Hematopoietic multipotent progenitor cell treated with erythropoietin and hydrocortisone succinate and interleukin-3 and kit ligand, for 8 days (in vitro differentiated cells): Measurements from ENCODE around the gene PRIMPOL.
A peak's percentile ranks its signal among the peaks of the same experiment; 100 is the strongest.
"Not testable (repeated sequence)": the region's sequence is repeated elsewhere in the genome, so short reads cannot be mapped to it uniquely, and the experiment has no call there.

Source experiments
- DNase-seq: peaks from one replicate; pipeline ENCODE4 v3.0.0-alpha.2; 2015

PRIMPOL gene

DNA sequence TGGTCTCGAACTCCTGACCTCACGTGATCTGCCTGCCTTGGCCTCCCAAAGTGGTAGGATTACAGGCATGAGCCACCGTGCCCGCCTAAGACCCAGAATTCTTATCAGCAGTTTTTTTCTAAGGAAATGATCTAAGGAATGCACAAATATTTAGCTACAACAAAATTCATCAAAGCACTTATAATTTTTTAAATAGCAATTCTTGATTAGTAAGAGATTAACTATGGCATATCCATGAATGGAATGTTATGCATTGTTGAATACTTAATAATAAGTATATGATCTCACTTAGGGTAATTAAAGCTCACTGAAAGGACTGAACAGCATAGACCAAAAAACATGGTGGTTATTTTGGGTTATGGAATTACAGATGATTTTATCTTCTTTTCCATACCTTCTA, 66.0 kb downstream of the PRIMPOL start:
- no peak for DNase-seq

DNA sequence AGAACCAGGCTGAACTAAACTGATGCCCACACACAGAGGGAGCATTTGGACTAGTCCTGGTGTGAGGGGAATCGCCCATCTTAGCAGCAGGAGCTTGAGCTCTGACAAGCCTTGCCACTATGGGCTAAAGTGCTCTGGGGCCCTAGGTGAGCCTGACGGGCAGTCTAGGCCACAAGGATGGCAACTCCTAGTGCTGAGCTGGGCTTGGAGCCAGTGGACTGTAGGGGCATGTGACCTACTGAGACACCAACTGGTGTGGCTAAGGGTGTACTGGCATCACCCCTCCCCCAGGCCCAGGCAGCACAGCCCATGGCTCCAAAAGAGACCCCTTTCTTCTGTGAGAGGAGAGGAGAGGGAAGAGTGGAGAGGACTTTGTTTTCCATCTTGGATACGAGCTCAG, 69.9 kb downstream of the PRIMPOL start:
- no peak for DNase-seq

DNA sequence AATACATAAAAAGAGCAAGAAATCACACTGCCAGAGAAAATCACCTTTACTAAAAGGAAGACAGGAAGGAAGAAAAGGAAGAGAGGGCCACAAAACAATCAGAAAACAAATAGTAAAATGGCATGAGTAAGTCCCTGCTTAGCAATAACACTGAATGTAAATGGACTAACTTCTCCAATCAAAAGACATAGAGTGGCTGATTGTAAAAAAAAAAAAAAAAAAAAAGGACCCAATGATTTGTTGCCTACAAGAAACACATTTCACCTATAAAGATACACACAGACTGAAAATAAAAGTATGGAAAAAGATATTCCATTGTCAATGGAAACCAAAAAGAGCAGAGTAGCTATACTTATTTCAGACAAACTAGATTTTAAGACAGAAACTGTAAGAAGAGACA, 71.7 kb downstream of the PRIMPOL start:
- DNase-seq, result no peak

DNA sequence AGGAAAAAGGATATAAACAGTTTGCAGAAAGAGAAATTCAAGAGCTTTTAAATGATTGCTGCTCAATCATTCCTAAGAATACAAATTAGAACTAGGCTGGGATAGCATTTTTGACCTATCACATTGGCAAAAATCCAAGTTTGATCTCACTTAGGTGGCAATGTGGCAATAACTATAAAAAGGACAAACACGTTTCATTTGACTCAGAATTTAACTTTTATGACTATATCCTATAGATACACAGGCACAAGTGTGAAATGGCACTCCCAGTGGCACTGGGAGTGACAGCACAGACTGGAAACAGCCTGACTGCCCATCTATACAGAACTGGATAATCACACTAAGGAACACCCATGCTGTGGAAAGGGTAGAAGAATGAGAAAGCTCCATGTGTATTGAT, 73.3 kb downstream of the PRIMPOL start:
- DNase-seq, result peak; percentile 67

DNA sequence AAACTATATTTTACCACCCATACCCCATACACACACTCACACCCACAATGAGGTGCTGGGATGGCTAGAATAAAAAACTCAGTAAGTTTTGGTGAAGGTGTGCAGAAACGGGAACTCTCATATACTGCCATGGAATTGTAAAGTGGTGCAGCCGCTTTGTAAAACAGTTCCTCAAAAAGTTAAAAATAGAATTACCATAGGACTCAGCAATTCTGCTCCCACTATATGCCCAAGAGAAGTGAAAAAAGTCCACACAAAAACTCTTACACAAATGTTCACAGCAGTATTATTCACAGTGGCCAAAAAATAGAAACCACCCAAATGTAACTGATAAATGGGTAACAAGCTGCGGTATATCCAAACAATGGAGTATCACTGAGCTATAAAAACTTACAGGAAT, 77.9 kb downstream of the PRIMPOL start:
- no peak for DNase-seq

DNA sequence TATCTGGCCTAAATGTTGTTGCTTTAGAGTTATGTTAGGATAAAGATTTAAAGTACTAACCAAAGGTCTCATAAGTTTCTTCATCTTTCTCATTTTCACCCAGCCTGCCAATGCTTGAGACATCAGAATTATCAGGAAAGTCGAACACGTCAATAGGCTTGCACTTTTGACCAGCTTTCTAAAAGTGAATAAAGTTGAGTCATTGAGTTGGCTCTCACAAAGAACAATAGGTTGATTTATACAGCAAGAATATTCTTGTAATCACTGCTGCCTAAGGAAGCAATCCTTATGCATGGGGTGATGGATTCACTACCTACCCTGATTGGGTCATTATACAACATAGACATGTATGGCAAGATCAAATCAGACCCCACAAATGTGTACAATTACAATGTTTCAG, 79.3 kb downstream of the PRIMPOL start:
- no peak for DNase-seq

DNA sequence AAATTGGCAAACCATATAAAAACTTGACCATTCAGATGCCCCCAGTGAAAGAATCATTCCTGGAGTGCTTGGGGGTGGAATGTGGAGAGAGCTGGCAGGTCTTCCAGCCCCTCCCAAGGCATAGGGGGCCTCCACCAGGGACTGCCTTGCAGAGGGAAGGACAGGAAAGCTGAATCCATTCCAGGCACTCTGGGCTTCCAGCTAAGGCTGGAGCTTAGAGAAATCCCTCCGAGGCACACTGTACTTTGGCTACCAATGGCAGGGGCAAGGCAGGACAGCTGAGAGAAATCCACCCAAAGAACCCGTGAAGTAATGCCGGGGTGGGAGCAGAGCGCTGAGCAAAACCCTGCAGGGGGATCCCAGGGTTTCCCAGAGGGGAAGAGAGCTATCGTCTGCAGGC, 80.4 kb downstream of the PRIMPOL start:
- DNase-seq, result no peak

DNA sequence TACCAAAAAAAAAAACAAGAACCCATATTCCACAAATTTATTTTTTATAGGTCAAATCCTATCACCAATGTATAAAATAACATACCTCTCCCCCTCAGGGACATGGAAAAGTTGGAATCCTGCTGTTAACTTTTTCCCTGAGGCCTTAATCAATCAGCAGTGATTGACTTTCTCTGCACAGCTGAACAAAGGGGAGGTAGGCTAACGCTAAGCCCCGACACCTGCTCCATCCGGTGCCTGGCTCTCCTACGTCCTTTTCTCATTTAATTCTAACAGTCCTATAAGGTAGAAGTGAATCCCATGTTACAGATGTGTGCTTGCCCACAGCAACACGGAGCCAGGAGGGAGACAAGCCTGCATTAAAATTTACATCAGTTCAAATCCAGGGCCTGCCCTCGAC, 81.5 kb downstream of the PRIMPOL start:
- no peak for DNase-seq

DNA sequence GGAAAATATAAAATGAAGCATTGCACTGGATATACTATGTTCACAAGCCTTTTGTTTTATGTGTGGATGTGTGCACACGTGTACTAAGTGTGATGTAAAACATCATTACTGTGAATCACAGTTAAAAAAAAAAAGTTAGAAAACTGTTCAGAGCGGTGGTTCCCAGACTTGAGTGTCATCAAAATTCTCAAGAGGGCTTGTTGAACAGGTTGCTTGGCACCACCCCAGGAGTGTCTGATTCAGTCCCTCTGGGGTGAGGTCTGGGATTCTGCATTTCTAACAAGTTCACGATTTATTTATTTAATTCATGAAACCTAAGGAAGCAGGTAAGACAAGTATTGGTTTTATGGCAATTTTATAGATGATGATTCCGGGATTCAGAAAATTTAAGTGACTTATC, 82.6 kb downstream of the PRIMPOL start:
- DNase-seq, result peak; percentile 25

DNA sequence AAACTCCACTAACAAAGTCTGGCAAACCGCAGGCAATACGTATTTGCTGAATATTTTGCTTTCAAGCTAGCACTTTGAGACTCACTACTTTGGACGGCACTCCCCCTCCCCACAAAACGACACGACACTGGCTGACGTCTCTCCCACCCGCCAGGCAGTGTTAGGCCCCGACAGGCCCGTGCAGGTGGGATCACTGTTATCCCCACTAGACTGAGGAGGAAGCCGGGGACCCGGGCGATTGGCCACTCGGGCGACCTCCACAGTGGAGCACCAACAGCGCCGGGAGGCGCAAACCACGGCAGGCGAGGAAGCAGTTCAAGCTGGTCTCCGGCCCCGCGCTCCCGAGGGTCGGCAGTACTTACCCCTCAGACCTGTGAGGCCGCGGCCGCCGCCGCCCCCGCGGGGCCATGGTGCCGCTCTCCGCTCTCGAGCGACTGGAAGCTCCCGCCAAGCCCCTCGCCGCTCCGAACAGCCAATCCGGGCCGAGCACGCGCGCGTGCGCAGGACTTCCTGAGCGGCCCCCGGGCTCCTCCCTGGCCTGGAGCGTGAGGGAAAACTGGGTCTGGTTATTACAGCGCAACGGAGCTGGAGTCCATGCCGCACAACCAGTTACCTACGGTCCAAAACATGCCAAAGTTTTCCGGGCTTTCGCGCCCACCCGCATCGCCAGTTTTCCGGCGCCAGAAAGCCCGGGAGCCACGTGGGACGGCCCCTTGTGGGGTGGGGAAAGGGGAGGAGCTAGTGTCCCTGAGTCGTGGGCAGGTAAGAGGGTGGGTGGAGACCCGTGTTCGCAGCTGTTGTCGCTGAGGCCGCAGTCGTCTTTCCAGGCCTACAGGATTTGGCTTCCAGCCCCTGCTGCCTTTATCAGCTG, 84.4 kb downstream of the PRIMPOL start, which contains the start of gene CENPU:
Gene CENPU (minus strand): TSS at position 443 of the 871 bp plus-strand sequence. CDS start 34 bp downstream, at position 409.
- DNase-seq, result peak; percentile 99

DNA sequence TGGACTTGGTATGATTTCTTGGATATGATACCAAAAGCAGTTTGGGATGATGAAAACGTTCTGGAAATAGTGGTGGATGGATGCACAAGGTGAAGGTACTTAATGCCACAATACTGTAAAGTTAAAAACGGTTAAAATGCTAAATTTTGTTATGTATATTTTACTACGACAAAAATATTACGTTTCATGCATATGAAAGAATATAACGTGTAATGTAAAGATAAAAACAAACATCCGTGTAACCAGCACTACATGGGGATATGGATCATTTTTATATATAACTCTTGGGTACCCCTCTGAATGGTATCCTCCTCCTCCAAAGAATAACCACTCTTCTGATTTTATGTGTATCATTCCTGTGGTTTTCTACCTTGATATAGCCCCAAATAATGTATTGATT, 85.2 kb downstream of the PRIMPOL start:
- DNase-seq, result no peak

DNA sequence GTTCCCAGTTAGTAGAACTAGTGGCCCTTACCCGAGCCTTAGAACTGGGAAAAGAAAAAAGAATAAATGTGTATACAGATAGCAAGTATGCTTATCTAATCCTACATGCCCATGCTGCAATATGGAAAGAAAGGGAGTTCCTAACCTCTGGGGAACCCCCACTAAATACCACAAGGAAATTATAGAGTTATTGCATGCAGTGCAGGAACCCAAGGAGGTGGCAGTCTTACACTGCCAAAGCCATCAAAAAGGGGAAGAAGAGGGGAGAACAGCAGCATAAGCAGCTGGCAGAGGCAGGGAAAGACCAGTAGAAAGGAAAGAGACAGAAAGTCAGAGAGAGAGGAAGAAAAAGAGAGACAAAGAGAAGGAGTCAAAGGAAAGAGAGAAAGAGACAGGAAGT, 90.0 kb downstream of the PRIMPOL start:
- peak; percentile 85 for DNase-seq

DNA sequence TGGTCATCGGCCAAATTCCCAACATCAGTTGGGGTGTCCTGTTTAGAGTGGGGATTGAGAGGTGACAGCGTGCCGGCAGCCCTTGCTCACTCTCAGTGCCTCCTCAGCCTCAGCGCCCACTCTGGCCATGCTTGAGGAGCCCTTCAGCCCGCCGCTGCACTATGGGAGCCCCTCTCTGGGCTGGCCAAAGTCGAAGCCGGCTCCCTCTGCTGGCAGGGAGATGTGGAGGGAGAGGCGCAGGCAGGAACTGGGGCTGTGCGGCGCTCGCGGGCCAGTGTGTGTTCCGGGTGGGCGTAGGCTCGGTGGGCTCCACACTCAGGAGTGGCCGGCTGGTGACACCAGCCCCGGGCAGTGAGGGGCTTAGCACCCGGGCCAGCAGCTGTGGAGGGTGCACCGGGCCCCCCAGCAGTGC, 91.4 kb downstream of the PRIMPOL start:
- DNase-seq, result no peak

DNA sequence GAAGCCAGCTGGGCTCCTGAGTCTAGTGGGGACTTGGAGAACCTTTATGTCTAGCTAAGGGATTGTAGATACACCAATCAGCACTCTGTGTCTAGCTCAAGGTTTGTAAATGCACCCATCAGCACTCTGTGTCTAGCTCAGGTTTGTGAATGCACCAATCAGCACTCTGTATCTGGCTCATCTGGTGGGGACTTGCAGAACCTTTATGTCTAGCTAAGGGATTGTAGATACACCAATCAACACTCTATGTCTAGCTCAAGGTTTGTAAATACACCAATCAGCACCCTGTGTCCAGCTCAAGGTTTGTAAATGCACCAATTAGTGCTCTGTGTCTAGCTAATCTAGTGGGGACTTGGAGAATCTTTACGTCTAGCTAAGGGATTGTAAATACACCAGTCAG, 92.1 kb downstream of the PRIMPOL start:
- DNase-seq, result not testable (repeated sequence)

DNA sequence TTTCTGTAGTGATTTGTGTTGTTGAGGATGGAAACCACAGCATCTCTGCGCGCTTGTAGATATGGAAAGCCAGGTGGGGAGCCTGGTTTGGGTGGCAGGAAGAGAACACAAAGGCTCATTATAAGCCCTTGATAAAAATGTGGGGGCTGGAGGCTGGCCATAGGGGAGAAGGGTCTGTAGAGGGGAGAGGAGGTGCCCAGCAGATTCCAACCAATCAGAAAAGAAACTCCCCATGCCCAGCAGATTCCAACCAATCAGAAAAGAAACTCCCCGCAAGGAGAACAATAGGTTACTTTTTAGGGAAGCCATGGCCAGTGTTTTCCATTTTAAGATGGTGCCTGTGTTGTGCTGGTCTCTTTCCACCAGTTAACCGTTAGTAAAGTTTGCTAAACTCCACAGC, 94.1 kb downstream of the PRIMPOL start:
- no peak for DNase-seq

DNA sequence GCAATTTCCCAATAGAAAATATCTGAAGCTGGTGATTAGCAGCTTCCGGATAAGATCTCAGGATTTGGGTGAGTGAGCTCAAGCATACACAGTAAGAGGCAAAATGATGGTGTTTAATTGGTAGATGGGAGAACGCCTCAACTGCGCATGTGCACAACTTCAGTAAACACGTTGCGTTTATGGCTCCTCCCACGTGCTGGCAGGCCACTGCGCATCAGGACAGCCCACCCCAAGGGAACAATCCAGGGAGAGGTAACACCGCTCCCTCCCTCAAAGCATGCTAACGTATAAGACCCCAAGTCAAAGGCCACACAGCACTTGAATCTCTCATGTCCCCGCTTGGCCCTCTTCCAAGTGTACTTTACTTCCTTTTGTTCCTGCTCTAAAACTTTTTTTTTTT, 94.7 kb downstream of the PRIMPOL start:
- DNase-seq, result no peak
